KMS-11 (cell line): ENCODE results near the gene ANKRD52.

ENCODE experiments used
- H2AFZ ChIP-seq: fragments of 200-600 bp; sonication (generic); 2 replicates; pipeline ENCODE4 v1.6.1; 2016; ENCODE audit warnings: antibody characterized with exemption, mixed run types, low read depth
- H3K27ac ChIP-seq: fragments of 200-600 bp; sonication (generic); 2 replicates; pipeline ENCODE4 v1.6.1; 2016; ENCODE audit warnings: mild to moderate bottlenecking, mixed run types
- H3K27me3 ChIP-seq: fragments of 200-600 bp; sonication (generic); 2 replicates; pipeline ENCODE4 v1.6.1; 2017; ENCODE audit warnings: mild to moderate bottlenecking, low read depth, mixed run types, moderate library complexity; ENCODE audit not compliant: insufficient read depth
- H3K36me3 ChIP-seq: fragments of 200-600 bp; sonication (generic); 2 replicates; pipeline ENCODE4 v1.6.1; 2017; ENCODE audit warnings: mild to moderate bottlenecking, mixed run types; ENCODE audit not compliant: insufficient read depth
- H3K4me1 ChIP-seq: fragments of 200-600 bp; sonication (generic); 2 replicates; pipeline ENCODE4 v1.6.1; 2016; ENCODE audit warnings: mild to moderate bottlenecking, low read depth, mixed run types; ENCODE audit not compliant: poor library complexity, severe bottlenecking
- H3K4me2 ChIP-seq: fragments of 200-600 bp; sonication (generic); 2 replicates; pipeline ENCODE4 v1.7.0; 2016; ENCODE audit warnings: mild to moderate bottlenecking, mixed run types
- H3K4me3 ChIP-seq: fragments of 200-600 bp; sonication (generic); IDR thresholded peaks from 2 replicates; pipeline ENCODE4 v1.6.1; 2017; ENCODE audit warnings: low read depth, low read length, mixed read lengths; ENCODE audit not compliant: insufficient read depth
- H3K79me2 ChIP-seq: fragments of 200-600 bp; sonication (generic); 2 replicates; pipeline ENCODE4 v1.6.1; 2016; ENCODE audit warnings: low read depth, mixed run types; ENCODE audit not compliant: insufficient read depth
- H3K9ac ChIP-seq: fragments of 200-600 bp; sonication (generic); 2 replicates; pipeline ENCODE4 v1.6.1; 2016; ENCODE audit warnings: mild to moderate bottlenecking, mixed run types
- H4K20me1 ChIP-seq: fragments of 200-600 bp; sonication (generic); 2 replicates; pipeline ENCODE4 v1.6.1; 2016; ENCODE audit warnings: mild to moderate bottlenecking, mixed run types; ENCODE audit not compliant: insufficient read depth
- CTCF ChIP-seq: fragments of 200-600 bp; sonication (generic); conservative IDR thresholded peaks from 2 replicates; pipeline ENCODE4 v1.6.1; 2017; ENCODE audit warnings: low read depth, mild to moderate bottlenecking, antibody characterized with exemption, low read length, moderate library complexity, mixed read lengths

ANKRD52 gene

DNA sequence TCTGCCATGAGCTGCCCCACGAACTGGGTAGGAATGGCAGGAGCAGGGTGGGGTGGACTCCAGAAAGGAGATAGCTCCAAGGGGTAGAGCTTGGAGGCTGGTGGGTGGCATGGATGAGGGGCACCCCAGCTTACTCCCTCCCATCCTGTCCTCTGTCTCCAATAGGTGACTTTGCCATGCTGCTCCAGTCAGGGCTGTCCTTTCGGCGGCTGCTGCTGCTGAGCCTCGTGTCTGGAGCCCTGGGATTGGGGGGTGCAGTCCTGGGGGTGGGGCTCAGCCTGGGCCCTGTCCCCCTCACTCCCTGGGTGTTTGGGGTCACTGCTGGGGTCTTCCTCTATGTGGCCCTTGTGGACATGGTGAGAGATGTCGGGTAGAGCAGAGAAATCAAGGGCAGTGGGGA is 21.2 kb downstream of the ANKRD52 start:
- Histone ChIP-seq H4K20me1 (no peaks in the 10 kb centered on the region), H3K9ac (no peak overlapping the region), H2AFZ (no peak overlapping the region), H3K27me3 (no peaks in the 10 kb centered on the region), H3K79me2 (no peaks in the 10 kb centered on the region), H3K4me3 (no peak overlapping the region), H3K4me1 (peaks cover under 1% of the 10 kb centered on the region), H3K4me2 (no peak overlapping the region), H3K36me3 (no peaks in the 10 kb centered on the region), H3K27ac (no peak overlapping the region)
- TF ChIP-seq CTCF = no peak

- Histone ChIP-seq H4K20me1 (no peaks in the 10 kb centered on the region), H3K4me3 (no peak overlapping the region), H3K36me3 (no peaks in the 10 kb centered on the region), H3K27ac (no peak overlapping the region), H2AFZ (no peak overlapping the region), H3K4me1 (no peaks in the 10 kb centered on the region), H3K9ac (no peak overlapping the region), H3K79me2 (no peaks in the 10 kb centered on the region), H3K27me3 (no peaks in the 10 kb centered on the region), H3K4me2 (no peak overlapping the region)
- TF ChIP-seq CTCF = no peak
Measured at GRCh38 chr12:56236091-56236490, 22.1 kb downstream of the ANKRD52 start.

DNA sequence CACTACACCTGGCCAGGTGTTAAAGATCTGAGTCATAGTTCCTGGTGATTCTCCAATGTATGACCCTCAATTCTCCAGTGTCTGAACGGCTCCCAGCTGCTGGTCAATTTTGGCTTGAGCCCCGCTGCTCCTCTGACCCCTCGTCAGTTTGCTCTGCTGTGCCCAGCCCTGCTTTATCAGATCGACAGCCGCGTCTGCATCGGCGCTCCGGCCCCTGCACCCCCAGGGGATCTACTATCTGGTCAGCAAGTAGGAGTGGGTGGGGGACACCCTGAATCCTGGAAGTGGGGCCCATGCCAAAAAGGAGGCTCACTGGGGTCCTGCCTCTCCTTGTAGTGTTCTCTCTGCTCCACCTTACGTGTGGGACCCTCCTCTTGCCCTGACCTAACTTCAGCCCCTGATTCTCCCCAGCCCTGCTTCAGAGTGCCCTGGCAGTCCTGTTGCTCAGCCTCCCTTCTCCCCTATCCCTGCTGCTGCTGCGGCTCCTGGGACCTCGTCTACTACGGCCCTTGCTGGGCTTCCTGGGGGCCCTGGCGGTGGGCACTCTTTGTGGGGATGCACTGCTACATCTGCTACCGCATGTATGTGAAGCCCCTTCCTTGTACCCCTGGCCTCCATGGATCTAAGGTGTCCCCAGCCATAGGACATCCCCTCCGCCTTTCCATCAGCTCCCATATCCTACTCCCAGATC is 23.3 kb downstream of the ANKRD52 start:
- Histone ChIP-seq H3K4me2 (no peak overlapping the region), H3K4me3 (no peak overlapping the region), H2AFZ (no peak overlapping the region), H3K27me3 (no peaks in the 10 kb centered on the region), H3K9ac (no peak overlapping the region), H3K79me2 (no peaks in the 10 kb centered on the region), H3K27ac (no peak overlapping the region), H3K36me3 (no peaks in the 10 kb centered on the region), H3K4me1 (no peaks in the 10 kb centered on the region), H4K20me1 (no peaks in the 10 kb centered on the region)
- no peak for TF ChIP-seq CTCF

GRCh38 chr12:56231184-56231582 is 27.0 kb downstream of the ANKRD52 start:
- H3K4me1 ChIP-seq = no peaks in the 10 kb centered on the region
- H3K27ac ChIP-seq = no peak overlapping the region
- no peak overlapping the region for H3K9ac ChIP-seq
- H3K27me3 ChIP-seq = no peaks in the 10 kb centered on the region
- H3K4me2 ChIP-seq = no peak overlapping the region
- TF ChIP-seq CTCF = no peak
- no peaks in the 10 kb centered on the region for H3K79me2 ChIP-seq
- no peak overlapping the region for H2AFZ ChIP-seq
- no peaks in the 10 kb centered on the region for H3K36me3 ChIP-seq
- no peaks in the 10 kb centered on the region for H4K20me1 ChIP-seq
- no peak overlapping the region for H3K4me3 ChIP-seq
